ENCODE results near the gene G6PC2. TPM values are rescaled to one million over a fixed set of nuclear protein-coding genes. Genes with fewer than 3 reads are reported as not detected.

G6PC2 gene
- total and polyA plus RNA-seq, 2 of the 8 experiments (the other 6 are each of a cell fraction or from before 2014, with no cell fraction given), result not detected

DNA sequence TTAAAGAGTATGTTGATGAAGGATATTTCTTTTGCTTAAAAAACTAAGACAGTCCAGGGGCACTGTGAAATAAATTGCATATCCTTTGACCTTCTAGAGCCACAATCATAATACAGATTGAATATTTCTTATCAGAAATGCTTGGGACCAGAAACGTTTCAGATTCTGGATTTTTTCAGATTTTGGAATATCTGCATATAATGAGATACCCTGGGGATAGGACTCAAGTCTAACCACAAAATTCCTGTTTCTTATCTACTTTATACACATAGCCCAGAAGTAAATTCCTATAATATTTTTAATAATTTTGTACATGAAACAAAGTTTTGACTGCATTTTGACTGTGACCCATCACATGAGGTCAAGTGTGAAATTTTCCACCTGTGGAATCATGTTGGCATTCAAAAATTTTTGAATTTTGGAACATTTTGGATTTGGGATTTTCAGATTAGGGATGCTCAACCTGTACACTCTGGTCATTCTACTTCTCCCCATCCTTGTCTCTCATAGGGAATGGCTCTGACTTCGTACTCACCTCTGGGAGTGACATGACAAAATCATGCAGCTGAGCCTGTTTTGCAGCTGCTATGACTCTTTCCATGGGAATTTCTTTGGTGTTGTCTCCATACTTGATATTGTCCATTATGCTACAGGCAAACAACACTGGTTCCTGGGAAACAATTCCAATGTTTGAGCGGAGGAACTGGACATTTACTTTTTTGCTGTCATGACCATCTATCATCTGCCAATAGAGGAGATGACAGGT is 25.7 kb downstream of the G6PC2 start (continued):
- no peak for TF ChIP-seq CHD7 (IDR thresholded peaks at IDR 0.05; ENCODE audit: insufficient replicate concordance, low read length)
- TF ChIP-seq CBX5 (IDR thresholded peaks at IDR 0.05; ENCODE audit: low read depth, low read length), result no peak
- no peak for TF ChIP-seq RFX5 (IDR thresholded peaks at IDR 0.05; ENCODE audit: borderline replicate concordance, low read depth, low read length)
- TF ChIP-seq SIX5 (IDR thresholded peaks at IDR 0.05; ENCODE audit: low read depth, low read length), result no peak
- no peak for TF ChIP-seq RBBP5 (IDR thresholded peaks at IDR 0.05; ENCODE audit: borderline replicate concordance, low read depth, low read length)
- no peak for TF ChIP-seq SRF (IDR thresholded peaks at IDR 0.05; ENCODE audit: low read depth, low read length)
- TF ChIP-seq POU5F1 (IDR thresholded peaks at IDR 0.05; ENCODE audit: low read depth, low read length), result no peak
- TF ChIP-seq TBP (IDR thresholded peaks at IDR 0.05; ENCODE audit: low read depth, low read length), result no peak
- TF ChIP-seq POLR2A (IDR thresholded peaks at IDR 0.05; ENCODE audit: control extremely low read depth in 1 of 2, low read depth in 2 of 2, low read length in 2 of 2), result no peak
- no peak for TF ChIP-seq JUND (IDR thresholded peaks at IDR 0.05; ENCODE audit: low read length)
